Ureter (tissue), 1 donor: ENCODE data around the gene ITPK1. TPM values are rescaled to one million over a fixed set of nuclear protein-coding genes. Genes with fewer than 3 reads are reported as not detected.

Experiments
- DNase-seq: peaks from one replicate; pipeline ENCODE4 v3.0.0-alpha.2; 2020; ENCODE audit warnings: low spot score
- total RNA-seq: library from RNA; stranded (reverse); gene quantifications from one replicate; pipeline ENCODE4 v1.2.4, GENCODE V29; 2023
- donor health status: DM: yes; HTN: yes; CAD: no.

ITPK1 gene
- total RNA-seq, 1 donor from 2014 or later, result 70.4 TPM

DNA sequence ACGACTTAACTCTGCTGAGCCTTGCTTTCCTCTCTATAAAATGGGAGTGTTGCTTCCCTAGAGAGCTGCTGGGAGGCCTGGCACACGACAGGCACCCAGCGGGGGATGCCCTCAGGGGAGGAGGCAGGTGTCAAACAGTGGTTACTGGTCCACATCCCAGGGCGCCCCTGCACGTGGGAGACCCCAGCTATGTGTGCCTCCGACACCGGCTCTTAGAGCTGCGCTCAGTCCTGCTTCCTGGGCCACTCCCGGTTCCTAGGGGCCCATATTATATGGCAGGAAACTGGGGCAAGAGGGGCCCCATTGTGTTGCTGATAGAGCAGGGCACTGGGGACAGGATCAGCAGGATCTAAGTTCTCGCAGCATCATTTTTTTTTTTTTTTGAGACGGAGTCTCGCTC is 145.5 kb downstream of the ITPK1 start:
- DNase-seq, result no peak

DNA sequence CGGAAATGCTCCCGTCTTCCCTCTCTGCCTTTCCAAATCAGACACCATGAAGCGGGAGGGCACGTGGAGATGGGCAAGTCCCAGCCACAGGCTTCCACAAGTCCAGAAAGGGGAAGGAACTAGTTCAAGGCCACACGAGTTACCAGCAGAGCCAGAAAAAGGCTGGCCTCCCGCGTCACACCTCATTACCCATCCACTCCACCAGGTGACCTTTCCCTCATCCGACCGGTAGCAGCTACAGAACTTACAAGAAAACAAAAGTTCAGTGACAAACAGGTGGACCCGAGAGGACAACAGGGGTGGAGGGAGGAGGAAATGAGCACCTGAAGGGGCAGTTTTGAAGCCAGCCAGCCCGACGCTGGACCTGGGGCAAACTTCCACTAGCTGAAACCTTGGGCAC is 145.9 kb downstream of the ITPK1 start:
- DNase-seq, result no peak

DNA sequence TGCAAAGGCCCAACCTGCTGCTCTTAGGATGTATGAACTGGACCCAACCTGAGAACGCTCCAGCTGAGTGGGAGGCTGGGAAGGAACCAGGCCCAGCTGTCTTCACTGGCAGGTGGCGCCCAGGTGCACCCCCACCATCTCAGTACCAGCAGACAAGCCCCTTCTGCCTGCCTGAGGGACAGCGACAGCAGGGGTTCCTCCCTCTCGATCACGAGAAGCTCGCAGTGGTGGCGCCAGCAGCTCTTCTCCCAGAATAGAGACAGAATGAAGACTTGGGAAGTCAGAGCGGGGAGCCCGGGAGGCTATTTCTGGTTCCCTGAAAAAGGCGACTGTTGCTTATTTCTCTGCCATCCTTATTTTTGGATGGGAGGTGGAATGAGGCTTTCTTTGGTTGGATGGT is 146.3 kb downstream of the ITPK1 start:
- DNase-seq, result no peak

DNA sequence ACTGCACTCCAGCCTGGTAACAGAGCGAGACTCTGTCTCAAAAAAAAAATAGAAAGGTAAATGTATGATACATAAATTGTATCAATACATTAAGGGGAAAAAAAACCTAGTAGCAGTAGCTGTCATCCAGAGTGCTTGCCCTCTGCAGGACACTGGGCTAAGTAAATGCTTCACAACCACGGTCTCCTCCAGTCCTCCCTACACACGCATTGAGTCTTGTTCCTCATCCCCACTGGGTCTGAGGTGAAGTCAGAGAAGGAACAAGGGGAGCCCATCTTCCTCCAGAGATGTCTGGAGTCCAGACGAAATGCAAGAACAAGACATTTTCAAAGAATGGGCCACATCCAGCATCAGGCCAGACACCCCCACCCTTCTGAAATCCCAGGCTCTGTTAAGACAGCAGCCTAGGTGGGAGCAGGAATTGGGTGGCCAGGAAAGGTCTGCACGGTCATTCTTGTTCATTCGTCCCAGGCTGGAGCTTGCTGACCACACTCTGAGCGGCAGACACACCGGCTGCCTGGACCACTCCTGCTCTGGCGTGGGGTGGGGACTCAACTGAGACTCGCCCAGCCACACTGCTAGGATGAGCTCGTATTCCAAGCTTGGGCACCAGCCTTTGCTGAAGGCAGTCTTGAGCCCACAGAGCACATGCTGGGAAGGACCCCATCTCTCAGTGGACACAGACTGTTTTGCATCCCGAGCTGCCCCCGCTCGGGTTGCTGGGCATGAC is 147.3 kb downstream of the ITPK1 start:
- DNase-seq, result no peak

DNA sequence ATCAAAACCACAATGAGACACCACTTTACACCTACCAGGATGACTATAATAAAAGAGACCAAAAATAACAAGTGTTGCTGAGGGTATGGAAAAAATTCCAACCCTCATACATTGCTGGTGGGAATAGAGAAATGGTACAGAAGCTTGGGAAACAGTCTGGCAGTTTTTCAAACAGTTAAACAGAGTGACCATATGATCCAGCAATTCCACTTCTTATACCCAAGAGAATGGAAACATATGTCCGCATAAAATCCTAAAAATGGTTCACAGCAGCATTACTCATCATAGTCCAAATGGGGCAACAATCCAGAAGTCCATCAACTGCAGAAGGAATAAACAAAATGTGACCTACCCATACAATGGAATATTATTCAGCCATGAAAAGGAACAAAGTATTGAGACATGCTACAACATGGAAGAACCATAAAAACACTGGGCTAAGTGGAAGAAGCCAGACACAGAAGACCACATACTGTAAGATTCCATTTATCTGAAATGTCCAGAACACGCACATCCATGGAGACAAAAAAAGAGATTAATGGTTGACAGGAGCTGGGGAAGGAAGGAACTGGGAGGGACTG is 148.3 kb downstream of the ITPK1 start:
- DNase-seq, result no peak

DNA sequence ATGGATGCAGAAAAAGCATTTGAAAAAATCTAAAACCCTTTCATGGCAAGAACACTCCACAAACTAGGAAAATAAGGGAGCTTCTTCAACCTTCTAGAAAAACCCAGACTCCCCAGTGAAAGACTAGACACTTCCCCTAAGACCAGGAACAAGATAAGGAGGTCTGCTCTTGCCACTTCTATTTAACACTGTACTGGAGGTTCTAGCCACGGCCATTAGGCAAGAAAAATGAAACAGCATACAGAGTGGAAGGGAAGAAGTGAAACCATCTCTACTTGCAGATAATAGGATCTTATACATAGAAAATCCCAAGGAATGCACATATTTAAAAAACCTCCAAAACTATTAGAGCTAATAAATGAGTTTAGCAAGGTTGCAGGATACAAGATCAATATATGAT is 150.4 kb downstream of the ITPK1 start:
- DNase-seq, result no peak

DNA sequence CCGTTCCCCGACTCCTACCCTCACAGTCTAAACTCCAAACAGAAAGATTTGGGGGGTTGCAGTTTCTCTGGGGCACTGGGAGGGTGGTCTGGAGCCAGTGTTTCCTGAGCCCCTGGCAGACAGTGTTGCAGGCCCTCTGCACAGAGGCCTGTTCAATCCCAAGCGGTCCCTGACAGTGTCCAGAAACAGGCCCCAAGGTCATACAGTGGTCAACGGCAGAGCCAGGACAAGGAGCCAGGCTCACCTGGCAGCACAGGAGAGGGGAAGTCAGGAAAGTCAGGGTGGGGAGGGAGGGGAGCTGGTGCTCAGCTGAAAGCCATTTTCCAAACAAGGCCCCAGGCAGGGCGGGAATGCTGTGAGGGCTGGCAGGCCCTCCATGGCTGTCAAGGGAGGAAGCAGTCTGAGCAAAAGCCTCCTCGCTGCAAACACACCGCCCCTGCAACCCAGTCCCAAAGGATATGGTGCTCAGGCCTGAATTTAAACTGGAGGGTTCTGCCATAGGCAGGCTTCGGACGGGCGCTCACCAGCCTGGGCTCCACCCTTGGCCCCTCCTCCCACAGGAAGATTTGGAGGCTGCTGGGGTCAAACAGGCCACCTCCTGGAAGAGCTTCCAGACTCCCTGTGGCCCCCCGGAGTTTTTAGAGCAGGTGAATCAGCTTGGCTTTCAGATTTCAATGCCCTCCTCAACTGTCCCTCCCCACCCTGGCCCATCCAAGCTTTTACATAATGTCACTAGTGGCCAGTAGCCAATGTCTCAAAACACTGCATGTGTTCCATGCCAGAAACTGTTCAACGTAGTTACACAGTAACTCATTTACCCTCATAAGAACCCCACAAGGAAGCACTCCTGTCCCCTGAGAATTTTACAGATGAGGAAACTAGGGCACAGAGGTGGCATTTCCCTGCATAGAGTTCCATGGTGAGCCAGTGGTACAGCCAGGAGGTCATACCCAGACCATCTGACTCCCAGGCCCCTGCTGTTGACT is 151.3 kb downstream of the ITPK1 start:
- DNase-seq, result no peak

DNA sequence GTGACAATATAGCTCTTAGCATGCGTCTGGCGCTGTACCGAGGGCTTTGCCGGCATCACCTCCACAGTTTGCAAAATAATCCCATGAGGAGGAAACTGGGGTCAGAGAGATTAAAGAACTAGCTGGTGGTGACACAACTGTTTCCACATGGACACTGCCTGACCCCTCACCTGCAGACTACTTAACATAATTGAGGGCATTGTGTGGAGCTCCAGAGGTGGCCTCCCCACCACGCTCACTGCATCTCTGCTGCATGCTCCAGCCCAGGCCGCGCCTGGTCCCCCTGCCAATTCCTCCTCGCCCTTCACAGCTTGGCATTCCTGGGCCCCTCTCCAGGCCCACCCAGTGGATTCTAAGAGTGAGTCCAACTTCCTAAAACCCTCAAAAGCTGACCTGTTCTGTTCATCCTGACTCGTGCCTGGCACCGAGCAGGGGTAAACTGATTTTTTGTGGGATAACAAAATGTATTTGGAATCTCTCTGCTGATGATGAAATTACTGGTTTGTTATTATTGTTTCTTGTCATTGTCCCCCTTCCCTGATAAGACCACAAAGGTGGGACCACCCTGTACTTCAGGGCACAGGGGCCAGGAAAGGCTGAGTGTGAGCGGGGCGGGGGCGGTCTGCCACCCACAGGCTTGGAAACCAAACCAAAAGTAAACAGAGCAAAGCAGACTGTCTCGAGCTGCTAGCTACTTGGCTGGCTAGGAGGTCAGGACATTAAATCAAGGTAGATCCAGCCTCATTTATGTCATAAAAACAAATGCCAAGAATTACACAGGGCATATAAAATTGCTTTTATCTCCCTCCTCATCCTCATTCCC is 152.2 kb downstream of the ITPK1 start:
- no peak for DNase-seq

DNA sequence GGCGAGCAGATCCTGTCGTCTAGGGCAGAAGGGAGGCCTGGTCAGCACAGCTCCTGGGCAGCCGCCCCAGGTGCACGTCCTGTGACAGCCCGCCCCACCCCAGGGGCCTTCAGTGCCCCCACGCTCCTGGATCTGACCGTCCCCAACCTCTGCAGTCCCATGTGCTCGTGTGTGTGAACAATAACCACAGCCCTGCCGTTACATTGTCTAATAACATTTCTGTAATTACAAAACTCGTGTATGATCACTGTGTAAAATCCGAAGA is 153.0 kb downstream of the ITPK1 start:
- no peak for DNase-seq

DNA sequence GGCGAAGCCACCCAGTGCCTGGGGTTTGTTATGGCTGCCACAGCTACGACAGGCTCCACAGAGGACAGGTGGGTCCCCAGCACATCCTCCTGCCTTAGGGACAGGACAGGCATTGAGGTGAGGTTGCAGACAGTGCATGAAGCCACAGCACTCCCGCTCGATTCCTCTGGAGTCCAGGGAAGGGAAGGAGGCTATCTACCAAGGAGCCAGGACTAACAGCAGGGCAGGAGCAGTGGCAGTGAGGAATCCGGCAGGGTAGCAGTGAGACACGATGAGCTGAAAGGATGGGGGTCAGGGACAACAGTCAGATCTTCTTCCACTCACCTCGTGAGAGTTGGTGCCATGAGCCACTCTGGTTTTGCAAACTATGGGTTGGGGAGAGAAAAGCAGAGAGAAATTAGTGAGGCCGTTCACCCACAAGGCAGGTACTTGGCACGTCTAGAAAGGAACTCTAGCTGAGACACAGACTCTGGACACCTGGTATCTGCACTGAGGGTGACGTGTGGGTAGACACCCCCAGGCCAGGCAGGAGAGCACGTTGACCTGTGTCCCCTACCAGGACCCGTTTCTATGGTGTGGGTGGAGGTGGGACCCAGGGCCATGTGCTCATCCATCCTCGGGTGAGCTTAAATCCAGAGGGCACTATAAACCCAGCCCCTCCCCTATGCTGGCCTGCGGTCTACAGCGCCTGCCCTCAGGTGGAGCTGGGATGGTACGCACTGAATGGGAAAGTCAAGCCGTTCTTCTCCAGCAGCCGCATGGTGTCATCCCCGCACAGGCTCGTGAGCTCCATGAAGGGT is 153.5 kb downstream of the ITPK1 start:
- no peak for DNase-seq

DNA sequence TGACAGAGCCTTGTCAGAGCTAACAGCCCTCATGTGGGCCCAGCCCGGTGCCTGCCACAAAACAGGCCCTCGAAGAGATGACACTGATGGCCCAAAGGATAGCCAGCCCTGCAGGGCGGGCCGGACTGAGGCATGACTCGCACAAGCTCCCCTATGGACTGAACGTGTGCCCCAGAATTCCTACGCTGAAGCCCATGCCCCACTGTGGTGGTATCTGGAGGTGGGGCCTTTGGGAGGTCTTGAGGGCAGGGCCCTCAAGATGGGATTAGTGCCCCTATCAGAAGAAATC is 154.2 kb downstream of the ITPK1 start:
- DNase-seq, result no peak

DNA sequence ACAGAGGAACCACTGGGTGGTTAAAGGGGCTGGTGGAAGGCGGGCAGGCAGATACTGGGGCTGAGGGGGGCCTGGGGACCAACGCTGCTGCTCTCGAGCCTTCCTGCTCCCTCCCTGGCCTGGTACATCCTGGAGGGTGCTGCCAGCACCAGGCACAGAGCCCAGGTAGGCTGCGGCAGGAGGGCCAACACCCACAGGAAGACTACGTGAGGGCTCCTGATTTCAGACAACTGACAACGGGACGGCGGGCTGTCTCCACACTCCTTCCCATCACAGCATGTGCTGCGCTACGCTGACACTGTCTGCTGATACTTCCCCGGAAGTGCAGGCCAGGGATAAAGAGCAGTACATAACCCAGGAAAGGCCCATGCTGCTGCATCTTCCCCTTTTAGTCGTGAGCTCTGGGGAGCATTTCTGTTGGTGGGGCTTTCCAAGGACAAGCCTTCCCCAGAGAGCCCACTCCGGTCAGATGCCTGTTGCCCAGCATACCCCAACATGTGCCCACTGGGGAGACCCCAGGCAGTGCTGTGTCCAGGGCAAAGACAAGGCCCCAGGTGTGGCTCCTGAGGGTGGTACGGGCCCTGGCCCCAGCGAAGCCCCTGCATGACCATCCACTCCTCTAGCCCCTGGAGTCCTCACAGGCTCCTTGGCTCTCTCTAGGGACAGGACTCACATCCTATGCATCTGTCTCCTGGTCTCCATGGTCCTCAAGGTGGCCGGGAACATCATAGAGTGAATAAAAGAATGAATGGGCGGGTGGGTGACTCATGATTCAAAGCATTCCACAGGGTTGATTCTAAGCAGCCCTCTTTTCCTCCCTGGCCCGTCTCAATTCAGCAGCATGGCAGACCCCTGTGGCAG is 154.8 kb downstream of the ITPK1 start:
- no peak for DNase-seq

DNA sequence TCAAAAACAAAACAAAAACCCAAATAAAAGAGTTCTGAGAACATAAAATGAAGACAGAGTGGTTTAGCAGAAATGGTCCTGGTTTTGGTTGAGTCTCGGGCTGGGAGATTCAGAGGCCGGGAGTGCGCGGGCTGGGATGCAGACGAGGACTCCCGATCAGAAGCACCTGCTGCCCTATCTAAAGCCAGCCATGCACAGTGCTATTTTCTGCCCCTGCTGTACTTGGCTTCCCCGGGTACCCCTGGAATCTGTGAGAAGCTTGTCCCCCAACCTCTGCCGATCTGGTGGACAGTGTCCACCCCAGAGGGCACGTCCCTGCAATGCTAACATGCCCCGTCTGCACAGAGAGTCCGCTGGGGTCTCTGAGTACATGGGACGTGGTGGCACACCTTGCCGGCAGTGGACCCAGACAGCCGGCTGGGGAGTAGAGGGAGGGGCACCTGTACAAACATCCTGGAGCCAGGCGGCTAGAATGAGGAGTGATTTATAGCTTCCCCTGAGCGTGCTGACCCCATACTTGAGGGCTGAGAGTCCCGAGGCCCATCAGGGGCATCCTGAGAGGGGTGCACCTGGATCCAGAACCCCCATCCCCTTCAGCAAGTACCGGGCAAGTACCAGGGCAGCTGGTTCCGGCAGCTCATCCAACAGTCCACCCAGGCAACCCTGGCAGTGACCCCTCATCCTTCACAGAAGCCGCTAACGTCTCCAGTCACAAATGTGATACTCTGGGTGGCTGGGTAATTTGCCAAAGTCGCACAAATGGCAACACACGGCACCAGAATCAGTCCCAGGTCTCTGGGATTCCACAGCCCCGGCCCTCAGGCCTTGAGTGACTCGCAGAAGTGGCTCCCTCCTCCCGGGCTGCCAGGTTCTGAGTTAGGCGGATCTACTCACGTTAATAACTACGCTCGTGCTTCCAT is 155.7 kb downstream of the ITPK1 start:
- DNase-seq, result no peak

DNA sequence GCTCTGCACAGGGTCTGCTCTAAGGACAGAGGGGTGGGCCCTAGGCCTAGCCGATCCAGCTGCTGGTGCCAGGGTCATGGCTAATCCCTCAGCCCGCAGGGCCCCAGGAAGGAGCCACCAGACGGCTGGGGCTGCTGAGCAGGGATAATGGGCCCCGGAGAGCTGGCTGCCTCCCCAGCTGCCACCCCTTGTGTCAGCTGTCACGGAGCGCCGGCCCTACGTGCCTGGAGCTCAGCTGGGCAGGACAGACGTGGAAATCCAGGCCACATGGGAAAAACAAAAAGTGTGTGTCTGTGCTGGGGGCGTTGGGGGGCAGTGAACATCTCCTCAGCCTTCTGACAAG is 156.6 kb downstream of the ITPK1 start:
- DNase-seq, result no peak

DNA sequence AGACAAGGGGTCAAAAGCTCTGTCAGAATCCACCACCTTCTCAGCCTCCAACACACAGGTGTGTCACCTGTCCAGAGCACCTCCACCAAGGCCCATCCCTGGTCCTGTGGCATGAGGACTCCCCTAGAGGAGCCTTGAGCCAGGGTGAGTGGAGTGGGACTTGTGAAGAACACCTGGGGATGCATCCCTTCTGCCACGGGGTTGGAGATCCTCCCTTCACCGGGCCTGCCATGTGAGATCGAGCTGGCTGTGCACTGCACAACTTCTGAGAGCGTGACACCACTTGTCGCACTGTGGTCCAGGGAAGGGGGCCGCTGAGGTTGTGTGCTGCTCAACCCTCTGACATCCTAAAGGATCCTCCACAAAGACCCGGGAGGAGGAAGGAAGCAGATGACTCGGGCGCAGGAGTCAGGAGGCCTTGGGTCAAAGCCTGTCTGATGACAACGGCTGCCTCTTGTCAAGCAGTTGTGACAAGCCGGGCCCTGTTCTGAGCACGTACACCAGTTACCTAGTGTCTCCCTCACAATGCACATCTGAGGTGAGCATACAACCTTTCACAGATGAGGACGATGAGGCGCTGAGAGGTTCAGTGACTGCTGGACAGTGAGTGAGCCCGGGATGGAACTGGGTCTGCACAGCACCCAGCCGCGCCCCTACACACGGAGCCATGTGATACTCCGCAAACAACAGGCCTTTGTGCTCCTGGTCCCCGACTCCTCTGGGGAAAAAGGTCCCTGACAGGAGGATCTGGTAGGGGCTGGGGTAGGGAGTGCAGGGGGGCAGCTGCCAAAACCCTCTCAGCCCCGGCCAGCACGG is 157.1 kb downstream of the ITPK1 start:
- DNase-seq, result no peak

DNA sequence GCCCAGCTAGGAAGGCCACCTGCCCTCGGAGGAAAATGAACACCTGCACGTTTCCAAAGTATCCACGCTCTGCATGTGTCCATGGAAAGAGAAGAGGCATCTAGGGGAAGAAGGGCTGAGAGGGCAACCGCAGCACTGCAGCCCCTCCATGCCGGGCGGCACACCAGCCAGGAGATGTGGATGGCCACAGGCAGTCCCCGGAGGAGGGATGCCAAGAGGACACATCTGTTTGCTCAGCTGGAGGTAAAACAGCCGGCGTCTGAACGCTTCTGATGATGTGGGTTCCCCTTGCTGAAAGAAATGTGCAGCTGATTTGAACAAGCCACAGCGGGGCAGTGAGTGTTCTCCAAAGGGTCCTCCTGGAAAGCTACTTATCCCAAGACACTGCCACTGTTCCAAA is 158.8 kb downstream of the ITPK1 start:
- no peak for DNase-seq

DNA sequence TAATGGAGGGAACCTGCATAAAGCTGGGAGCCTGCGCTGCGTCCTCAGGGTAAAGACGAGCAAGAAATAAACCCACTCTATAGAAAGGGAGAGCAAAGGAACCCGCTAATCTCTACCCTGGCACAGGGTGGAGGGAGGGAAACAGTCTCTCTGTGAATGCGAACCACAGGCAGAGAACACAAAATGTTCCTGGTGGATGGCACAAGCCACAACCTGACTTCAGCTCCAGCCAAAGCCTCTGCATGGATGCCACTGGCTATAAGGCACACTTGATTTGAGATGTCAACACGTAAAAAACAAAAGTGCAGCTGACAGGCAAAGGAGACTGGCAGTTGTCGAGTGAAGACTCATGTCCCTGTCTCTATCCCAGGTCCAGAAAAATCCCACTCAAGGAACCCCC is 160.3 kb downstream of the ITPK1 start:
- DNase-seq, result no peak

DNA sequence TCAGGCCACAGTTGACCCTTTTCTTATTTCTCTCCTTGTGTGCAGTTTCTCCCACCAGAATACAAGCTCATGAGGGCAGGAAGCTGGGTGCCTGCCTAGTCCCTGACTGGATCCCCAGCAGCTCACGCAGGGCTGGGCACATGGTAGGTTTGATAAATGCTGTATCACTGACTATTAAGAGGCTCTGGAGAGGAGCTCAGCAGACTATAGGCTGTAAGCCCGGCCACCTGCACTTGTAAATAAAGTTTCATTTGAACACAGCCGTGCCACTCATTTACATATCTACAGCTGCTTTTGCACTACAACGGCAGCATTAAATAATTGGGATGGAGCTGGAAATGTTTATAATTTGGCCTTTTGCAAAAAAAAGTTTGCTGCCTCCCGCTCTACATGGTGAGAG is 160.8 kb downstream of the ITPK1 start:
- DNase-seq, result no peak

DNA sequence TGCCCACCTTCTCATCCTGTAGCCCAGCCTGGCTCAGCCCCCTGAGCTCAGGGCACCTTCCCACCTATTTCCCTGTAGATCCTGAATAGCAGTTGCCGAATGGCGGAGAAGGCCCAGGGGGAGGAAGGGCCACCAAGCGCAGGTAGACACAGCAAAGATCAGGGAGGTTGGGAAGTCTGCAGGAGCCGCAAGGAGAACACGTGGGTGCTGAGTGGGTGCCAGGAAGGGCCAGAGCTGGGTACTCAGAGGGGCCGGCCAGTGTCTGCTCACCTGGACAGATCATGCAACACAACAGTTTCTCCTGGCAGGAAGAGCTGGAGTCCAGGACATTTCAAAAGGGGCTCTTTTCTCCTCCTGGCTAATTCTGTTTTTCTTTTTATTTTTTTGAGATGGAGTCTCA is 162.2 kb downstream of the ITPK1 start:
- no peak for DNase-seq
